HG02798 (cell line): ENCODE measurements around the gene VAT1L.

ENCODE experiments used
- ATAC-seq: cut with Tn5 transposase; IDR thresholded peaks from one replicate; pipeline ENCODE4 v1.9.1; 2021; ENCODE audit warnings: mild to moderate bottlenecking; ENCODE audit not compliant: unreplicated experiment, poor library complexity

Gene VAT1L, protein sequence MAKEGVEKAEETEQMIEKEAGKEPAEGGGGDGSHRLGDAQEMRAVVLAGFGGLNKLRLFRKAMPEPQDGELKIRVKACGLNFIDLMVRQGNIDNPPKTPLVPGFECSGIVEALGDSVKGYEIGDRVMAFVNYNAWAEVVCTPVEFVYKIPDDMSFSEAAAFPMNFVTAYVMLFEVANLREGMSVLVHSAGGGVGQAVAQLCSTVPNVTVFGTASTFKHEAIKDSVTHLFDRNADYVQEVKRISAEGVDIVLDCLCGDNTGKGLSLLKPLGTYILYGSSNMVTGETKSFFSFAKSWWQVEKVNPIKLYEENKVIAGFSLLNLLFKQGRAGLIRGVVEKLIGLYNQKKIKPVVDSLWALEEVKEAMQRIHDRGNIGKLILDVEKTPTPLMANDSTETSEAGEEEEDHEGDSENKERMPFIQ

GRCh38 chr16:77788181-77789084, at the start of gene VAT1L:
Gene VAT1L, plus strand, starts transcription at chr16:77788564. Its CDS starts 119 bp downstream, at chr16:77788683.
- ATAC-seq, result no peak

DNA sequence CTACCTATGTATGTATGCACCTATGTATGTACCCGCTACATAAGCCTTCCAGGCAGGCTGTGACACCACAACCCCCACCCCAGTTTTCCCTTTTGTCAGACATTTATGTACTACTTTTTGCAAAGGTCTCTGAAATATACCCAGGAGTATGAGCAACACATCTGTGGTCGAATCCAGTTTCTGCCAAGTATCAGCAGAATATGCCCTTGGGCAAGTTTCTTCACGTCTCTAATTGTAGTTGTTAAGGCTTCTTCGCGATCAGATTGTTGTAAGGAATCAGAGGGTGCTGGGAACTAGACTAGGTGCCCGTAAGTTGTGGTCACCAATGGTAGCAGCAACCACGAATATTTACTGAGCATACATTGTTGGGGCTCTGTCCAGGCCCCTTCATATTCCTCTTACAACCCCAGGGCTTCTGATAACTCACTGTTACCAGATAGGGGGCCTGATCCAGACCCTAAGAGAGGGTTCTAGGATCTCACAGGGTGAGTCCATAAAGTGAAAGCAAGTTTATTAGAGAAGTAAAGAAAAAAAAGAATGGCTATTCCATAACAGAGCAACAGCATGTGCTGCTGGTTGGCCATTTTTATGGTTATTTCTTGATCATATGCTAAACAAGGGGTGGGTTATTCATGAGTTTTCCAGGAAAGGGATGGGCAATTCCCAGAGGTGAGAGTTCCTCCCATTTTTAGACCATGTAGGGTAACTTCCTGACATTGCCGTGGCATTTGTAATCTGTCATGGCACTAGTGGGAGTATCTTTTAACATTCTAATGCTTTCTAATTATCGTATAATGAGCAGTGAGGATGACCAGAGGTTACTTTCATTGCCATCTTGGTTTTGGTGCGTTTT, 49.4 kb upstream of the VAT1L start:
- ATAC-seq, result no peak

- ATAC-seq, result no peak
Measured at GRCh38 chr16:77739559-77739892, 48.8 kb upstream of the VAT1L start.

GRCh38 chr16:77744141-77744540, 44.2 kb upstream of the VAT1L start:
- no peak for ATAC-seq

DNA sequence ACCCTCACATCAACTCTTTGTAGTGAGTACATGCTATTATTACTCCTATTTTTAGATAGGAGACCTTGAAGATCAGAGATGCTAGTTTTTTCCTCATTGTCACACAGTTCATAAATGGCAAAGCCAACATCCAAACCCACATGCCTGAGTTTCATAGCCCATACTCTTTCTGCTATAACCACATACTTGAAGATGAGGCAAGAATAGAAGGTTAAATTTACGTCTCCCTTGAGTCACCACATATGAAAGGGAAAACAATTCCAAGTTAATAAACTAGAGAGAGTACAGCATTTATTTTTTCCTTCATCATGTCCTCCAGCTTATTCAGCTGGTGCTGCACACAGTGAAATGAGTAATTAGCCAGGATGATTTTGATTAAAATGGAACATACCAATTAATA, 42.4 kb upstream of the VAT1L start:
- no peak for ATAC-seq

DNA sequence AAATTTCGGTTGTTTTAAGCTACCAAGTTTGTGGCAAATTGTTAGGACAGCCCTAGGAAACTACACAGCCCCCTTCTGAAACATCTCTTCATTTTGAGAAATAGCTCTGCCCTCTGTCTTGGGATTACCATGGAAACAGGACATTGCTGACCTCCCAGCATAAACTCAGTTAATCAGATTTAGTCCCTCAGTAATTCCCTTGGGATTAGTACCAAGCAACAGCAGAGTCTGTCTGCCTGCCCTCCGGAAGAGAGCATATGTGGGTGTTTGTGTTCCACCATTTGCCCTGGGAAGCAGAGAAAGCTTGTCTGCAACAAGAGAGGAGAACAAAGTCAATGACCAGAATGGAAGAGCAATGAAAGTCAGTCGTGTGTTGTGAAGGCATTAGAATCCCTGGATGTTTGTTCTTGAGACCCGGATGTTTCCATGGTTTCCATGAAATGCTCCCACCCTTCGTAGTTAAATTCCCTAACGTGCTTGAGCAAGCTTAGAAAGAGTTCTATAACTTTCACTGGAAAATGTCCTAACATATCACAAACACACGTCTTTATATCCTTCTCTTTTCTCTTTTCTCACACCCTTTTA, 39.9 kb upstream of the VAT1L start:
- no peak for ATAC-seq

- ATAC-seq, result no peak
Measured at GRCh38 chr16:77749415-77749814, 38.9 kb upstream of the VAT1L start.

- ATAC-seq, result no peak
Measured at GRCh38 chr16:77758046-77758445, 30.3 kb upstream of the VAT1L start.

DNA sequence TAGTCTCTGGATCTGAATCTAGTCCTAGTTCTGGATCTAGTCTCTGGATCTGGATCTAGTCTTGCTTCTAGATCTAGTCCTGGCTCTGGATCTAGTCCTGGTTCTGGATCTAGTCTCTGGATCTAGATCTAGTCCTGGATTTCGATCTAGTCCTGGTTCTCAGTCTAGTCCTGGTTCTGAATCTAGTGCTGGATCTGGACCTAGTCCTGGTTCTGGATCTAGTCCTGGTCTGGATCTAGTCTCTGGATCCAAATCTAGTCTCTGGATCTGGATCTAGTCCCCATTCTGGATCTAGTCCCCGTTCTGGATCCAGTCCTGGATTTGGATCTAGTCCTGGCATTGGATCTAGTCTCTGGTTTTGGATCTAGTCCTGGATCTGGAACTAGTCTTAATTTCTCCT, 29.9 kb upstream of the VAT1L start:
- ATAC-seq, result no peak

DNA sequence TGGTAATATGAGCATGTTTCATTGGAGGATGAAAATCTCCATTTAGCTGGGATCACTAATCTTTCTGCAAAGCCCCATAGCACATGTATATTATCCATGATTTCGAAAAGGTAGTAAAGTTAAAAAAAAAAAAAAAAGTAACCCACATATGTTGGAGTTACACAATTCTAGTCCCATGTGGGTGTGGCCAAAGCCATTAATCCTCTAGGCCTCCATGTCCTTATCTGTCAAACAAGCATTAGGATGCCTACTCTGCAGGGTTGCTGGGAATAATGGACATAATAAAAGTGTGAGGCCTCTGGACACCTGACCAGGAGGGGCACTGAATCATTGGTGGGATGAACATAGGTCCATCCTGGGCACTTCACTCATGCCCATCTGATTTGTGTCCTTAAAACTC, 29.2 kb upstream of the VAT1L start:
- ATAC-seq, result no peak

GRCh38 chr16:77759821-77760220, 28.5 kb upstream of the VAT1L start:
- no peak for ATAC-seq

- ATAC-seq, result no peak
Measured at GRCh38 chr16:77760800-77761199, 27.6 kb upstream of the VAT1L start.

- ATAC-seq, result no peak
Measured at GRCh38 chr16:77761204-77761603, 27.2 kb upstream of the VAT1L start.

DNA sequence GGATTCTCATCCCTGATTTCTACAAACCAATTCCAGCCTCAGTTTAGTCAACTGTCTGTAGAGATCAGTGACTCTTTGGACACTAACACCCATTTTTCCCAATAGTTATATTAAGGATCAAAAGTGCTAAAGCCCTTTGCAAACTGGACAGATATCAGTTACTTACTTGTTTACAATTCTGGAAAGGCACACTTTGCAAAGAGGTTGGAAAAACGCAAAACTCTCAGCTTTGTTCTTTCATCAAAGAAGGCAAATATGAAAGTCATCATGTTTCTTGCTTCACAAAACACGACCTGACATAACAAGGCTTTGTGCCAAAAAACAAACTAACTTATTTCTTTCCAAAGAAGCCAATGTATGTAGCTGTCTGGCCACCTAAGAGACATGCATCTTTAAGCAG, 26.1 kb upstream of the VAT1L start:
- ATAC-seq, result no peak

GRCh38 chr16:77763994-77764393, 24.4 kb upstream of the VAT1L start:
- no peak for ATAC-seq

DNA sequence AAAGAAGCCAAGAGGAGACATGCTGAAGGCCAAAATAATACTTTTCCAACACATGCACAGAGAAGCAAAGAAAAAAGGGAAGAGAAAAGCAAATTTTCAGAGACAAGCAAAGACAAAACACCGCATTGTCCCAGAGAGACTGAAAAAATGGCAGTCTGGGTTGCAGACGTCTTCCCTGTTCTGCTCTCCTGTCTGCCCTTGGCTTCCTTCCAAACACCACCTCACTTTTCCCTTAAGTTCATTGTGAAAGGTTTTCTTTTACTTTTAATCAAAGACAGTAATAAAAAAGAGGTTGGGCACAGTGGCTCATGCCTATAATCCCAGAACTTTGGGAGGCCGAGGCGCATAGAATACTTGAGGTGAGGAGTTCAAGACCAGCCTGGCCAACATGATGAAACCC, 21.2 kb upstream of the VAT1L start:
- ATAC-seq, result no peak

DNA sequence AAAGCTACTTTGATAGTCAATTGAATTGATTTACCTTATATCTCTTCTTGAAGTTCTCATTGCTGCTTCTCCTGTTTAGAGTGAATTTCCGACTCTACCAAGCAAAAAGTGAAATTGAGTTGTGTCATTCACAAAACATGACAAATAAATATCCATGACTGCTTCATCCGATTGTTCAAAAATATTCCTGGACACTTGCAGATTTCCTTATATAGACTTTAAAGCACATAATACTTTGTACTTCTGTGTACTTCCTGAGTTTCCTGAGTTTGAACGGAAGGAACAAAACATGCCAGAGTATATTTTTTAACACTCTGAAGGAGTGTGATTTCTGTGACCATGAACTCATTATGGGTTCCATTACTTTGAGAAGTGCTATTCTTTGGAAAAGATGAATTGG, 20.5 kb upstream of the VAT1L start:
- no peak for ATAC-seq

- ATAC-seq, result no peak
Measured at GRCh38 chr16:77775911-77776909, 12.2 kb upstream of the VAT1L start.

DNA sequence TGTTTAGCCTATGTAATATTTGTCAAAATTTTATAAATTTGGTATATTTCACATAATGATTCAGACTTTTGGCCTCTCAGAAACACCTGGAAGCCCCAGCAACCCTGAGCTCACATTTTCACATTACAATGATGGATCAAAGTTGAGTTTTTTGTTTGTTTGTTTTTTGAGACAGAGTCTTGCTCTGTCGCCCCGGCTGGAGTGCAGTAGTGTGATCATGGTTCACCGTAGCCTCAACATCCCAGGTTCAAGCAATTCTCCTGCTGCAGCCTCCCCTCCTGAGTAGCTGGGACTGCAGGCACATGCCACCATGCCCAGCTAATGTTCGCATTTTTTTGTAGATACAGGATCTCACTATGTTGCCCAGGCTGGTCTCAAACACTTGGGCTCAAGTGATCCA, 10.6 kb upstream of the VAT1L start:
- no peak for ATAC-seq
